Smooth muscle cell (in vitro differentiated cells): ENCODE results near the gene PCED1A. TPM values are rescaled to one million over a fixed set of nuclear protein-coding genes. Genes with fewer than 3 reads are reported as not detected.
A peak's percentile ranks its signal among the peaks of the same experiment; 100 is the strongest.

Experiments used
- DNase-seq: peaks from one replicate; lab custom pipeline; 2025; ENCODE audit not compliant: unreplicated experiment; lab: John Stamatoyannopoulos, UW
- H2AFZ ChIP-seq: fragments of 200-600 bp; sonication (generic); 2 replicates; pipeline ENCODE4 v1.6.0; 2016; ENCODE audit warnings: antibody characterized with exemption, low read depth, mild to moderate bottlenecking
- H3F3A ChIP-seq: fragments of 200-600 bp; sonication (generic); 2 replicates; pipeline ENCODE4 v1.6.0; 2017; ENCODE audit warnings: antibody characterized with exemption, low read depth
- H3K27ac ChIP-seq: fragments of 200-600 bp; sonication (generic); 2 replicates; pipeline ENCODE4 v1.5.1; 2016; ENCODE audit warnings: low read depth, mild to moderate bottlenecking
- H3K27me3 ChIP-seq: fragments of 200-600 bp; sonication (generic); 2 replicates; pipeline ENCODE4 v1.6.1; 2016; ENCODE audit warnings: low read depth, mild to moderate bottlenecking
- H3K36me3 ChIP-seq: fragments of 200-600 bp; sonication (generic); 2 replicates; pipeline ENCODE4 v1.5.1; 2016; ENCODE audit warnings: low read depth
- H3K4me1 ChIP-seq: fragments of 200-600 bp; sonication (generic); 2 replicates; pipeline ENCODE4 v1.5.1; 2016; ENCODE audit warnings: low read depth
- H3K4me2 ChIP-seq: fragments of 200-600 bp; sonication (generic); 2 replicates; pipeline ENCODE4 v1.6.0; 2016; ENCODE audit warnings: mild to moderate bottlenecking
- H3K4me3 ChIP-seq: fragments of 200-600 bp; sonication (generic); 2 replicates; pipeline ENCODE4 v1.5.1; 2016; ENCODE audit warnings: mild to moderate bottlenecking
- H3K79me2 ChIP-seq: fragments of 200-600 bp; sonication (generic); 2 replicates; pipeline ENCODE4 v1.6.0; 2016; ENCODE audit warnings: low read depth, mild to moderate bottlenecking
- H3K9ac ChIP-seq: fragments of 200-600 bp; sonication (generic); 2 replicates; pipeline ENCODE4 v1.6.0; 2016; ENCODE audit warnings: low read depth
- H3K9me3 ChIP-seq: fragments of 200-600 bp; sonication (generic); replicated peaks from 2 replicates; pipeline ENCODE4 v1.5.1; 2016; ENCODE audit warnings: low read depth
- H4K20me1 ChIP-seq: fragments of 200-600 bp; sonication (generic); 2 replicates; pipeline ENCODE4 v1.6.0; 2016; ENCODE audit warnings: low read depth
- WGBS: methylation state at CpG from one replicate; pipeline ENCODE4 v1.1.7; 2016; ENCODE audit warnings: low lambda C conversion rate; 5-methylcytosine and 5-hydroxymethylcytosine counted together
- polyA plus RNA-seq: library from polyadenylated mRNA; unstranded; fragments of >200 nt; fragmentation: Nextera tagmentation; extraction: Ambion mirVana; gene quantifications from 2 replicates; pipeline ENCODE4 v1.2.1, GENCODE V29; 2016
- total RNA-seq: library from RNA; depleted of rRNA; stranded (reverse); fragments of >200 nt; gene quantifications from 2 replicates; pipeline ENCODE4 v1.2.3, GENCODE V29; 2014
- TF ChIP-seq, protein P1 (sequence below): fragments of 200-600 bp; sonication (generic); IDR thresholded peaks from 2 replicates; pipeline ENCODE4 v1.5.1; 2017; ENCODE audit warnings: borderline replicate concordance, mild to moderate bottlenecking, antibody characterized with exemption; ENCODE audit not compliant: insufficient read depth, poor library complexity, severe bottlenecking

The PCED1A gene
- total and polyA plus RNA-seq, 2 experiments from 2014 or later = 18.7 to 46.7 TPM

GRCh38 chr20:2805689-2806350, 34.6 kb downstream of the PCED1A start:
- no peaks in the 10 kb centered on the region for H3K9me3 ChIP-seq
- H3K27ac ChIP-seq = no peak overlapping the region
- H3K9ac ChIP-seq = no peak overlapping the region
- no peak overlapping the region for H3K4me3 ChIP-seq
- peaks cover 6% of the 10 kb centered on the region for H3K4me1 ChIP-seq
- H3F3A ChIP-seq = no peaks in the 10 kb centered on the region
- H3K79me2 ChIP-seq = no peaks in the 10 kb centered on the region
- 48% methylated on average over 22 of the region's 22 CpGs for WGBS
- TF ChIP-seq, protein P1, sequence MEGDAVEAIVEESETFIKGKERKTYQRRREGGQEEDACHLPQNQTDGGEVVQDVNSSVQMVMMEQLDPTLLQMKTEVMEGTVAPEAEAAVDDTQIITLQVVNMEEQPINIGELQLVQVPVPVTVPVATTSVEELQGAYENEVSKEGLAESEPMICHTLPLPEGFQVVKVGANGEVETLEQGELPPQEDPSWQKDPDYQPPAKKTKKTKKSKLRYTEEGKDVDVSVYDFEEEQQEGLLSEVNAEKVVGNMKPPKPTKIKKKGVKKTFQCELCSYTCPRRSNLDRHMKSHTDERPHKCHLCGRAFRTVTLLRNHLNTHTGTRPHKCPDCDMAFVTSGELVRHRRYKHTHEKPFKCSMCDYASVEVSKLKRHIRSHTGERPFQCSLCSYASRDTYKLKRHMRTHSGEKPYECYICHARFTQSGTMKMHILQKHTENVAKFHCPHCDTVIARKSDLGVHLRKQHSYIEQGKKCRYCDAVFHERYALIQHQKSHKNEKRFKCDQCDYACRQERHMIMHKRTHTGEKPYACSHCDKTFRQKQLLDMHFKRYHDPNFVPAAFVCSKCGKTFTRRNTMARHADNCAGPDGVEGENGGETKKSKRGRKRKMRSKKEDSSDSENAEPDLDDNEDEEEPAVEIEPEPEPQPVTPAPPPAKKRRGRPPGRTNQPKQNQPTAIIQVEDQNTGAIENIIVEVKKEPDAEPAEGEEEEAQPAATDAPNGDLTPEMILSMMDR = no peak
- DNase-seq = no peak
- H3K36me3 ChIP-seq = no peaks in the 10 kb centered on the region
- no peak overlapping the region for H2AFZ ChIP-seq
- H4K20me1 ChIP-seq = no peaks in the 10 kb centered on the region
- H3K4me2 ChIP-seq = peak overlapping the region; percentile 54
- H3K27me3 ChIP-seq = peaks cover 44% of the 10 kb centered on the region

DNA sequence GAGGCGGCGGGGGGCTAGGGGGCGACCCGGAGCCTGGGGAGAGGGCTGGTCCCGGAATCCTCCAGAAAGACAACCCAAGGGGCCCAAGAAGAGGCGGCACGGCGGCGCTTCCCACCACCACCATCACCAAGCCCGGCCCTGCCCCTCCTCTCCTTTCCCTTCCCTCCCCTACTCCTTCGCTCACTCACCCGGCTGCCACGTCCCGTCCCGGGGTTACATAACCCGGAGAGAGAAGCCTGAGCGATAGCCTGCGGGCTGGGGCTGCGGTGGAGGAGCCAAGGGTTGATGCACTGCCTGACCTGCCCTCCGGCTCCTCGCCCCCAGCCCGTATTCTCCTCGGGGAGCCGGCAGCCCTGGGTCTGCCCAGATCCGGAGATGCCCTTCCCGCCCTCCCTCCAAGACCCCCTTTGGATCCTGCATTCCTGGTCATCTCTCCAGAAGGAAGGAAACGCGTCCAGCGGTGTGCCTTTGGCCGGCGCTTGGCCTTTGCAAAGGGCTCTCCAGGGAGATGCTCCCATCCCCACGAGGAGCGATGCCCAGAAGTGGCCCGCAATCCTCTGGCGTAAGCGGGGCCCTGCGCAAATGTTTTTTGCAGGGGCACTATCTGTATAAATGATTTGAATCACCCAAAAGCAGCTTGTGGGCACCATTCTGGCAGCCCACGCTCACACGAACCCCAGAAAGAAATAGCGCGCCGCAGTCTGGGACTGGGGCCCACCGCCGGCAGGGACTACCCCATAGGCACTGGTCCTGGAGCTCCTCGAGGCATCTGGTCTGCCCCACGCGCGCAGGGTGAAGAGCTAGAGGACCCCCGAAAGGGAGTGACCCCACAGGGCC, 35.4 kb downstream of the PCED1A start:
- H4K20me1 ChIP-seq = no peaks in the 10 kb centered on the region
- no peaks in the 10 kb centered on the region for H3F3A ChIP-seq
- 31% methylated on average over 47 of the region's 49 CpGs for WGBS
- no peak overlapping the region for H3K9ac ChIP-seq
- H3K9me3 ChIP-seq = no peaks in the 10 kb centered on the region
- TF ChIP-seq, protein P1 = no peak
- H3K4me2 ChIP-seq = peak overlapping the region; percentile 54
- H3K36me3 ChIP-seq = no peaks in the 10 kb centered on the region
- no peak overlapping the region for H3K27ac ChIP-seq
- no peak for DNase-seq
- no peaks in the 10 kb centered on the region for H3K79me2 ChIP-seq
- H3K4me1 ChIP-seq = peaks cover 6% of the 10 kb centered on the region
- H3K4me3 ChIP-seq = no peak overlapping the region
- H3K27me3 ChIP-seq = peaks cover 47% of the 10 kb centered on the region
- peak overlapping the region; percentile 4 for H2AFZ ChIP-seq

GRCh38 chr20:2804041-2804828, 36.2 kb downstream of the PCED1A start:
- TF ChIP-seq, protein P1 = no peak
- no peaks in the 10 kb centered on the region for H3K79me2 ChIP-seq
- no peaks in the 10 kb centered on the region for H3K36me3 ChIP-seq
- no peak overlapping the region for H3K27ac ChIP-seq
- no peaks in the 10 kb centered on the region for H3K9me3 ChIP-seq
- H3K4me3 ChIP-seq = no peak overlapping the region
- 63% methylated on average over 16 of the region's 16 CpGs for WGBS
- H3K27me3 ChIP-seq = peaks cover 47% of the 10 kb centered on the region
- no peaks in the 10 kb centered on the region for H3F3A ChIP-seq
- H3K4me1 ChIP-seq = peaks cover 12% of the 10 kb centered on the region
- no peaks in the 10 kb centered on the region for H4K20me1 ChIP-seq
- H3K4me2 ChIP-seq = peak overlapping the region; percentile 54
- DNase-seq = no peak
- peak overlapping the region; percentile 4 for H2AFZ ChIP-seq
- H3K9ac ChIP-seq = no peak overlapping the region
